ENCODE measurements around the gene SFTPB. TPM values are rescaled to one million over a fixed set of nuclear protein-coding genes. Genes with fewer than 3 reads are reported as not detected.

SFTPB gene
- polyA plus RNA-seq, 1 donor from 2014 or later = not detected

- Histone ChIP-seq H4K20me1 (ENCODE audit: insufficient read depth) (no peaks in the 10 kb centered on the region), H3K27me3 (ENCODE audit: insufficient read depth, low read depth, low read length) (no peaks in the 10 kb centered on the region), H2AFZ (ENCODE audit: low read depth, low read length) (no peak overlapping the region), H3K27ac (ENCODE audit: low read length) (no peak overlapping the region), H3K9ac (ENCODE audit: low read length) (no peak overlapping the region), H3F3A (ENCODE audit: insufficient read depth, low read length, poor library complexity, severe bottlenecking) (no peaks in the 10 kb centered on the region), H3K9me2 (ENCODE audit: insufficient read depth, low read length) (no peaks in the 10 kb centered on the region), H3K36me3 (ENCODE audit: insufficient read depth, low read length) (no peaks in the 10 kb centered on the region), H3K79me2 (replicated peaks; ENCODE audit: insufficient read depth, low read length) (no peaks in the 10 kb centered on the region), H3K4me3 (ENCODE audit: low read length) (no peak overlapping the region), H3K9me3 (ENCODE audit: low read length) (no peaks in the 10 kb centered on the region), H3K4me2 (ENCODE audit: low read length) (no peak overlapping the region)
- TF ChIP-seq TAF1 (IDR thresholded peaks at IDR 0.05; ENCODE audit: low read depth) (no peak), EZH2 (IDR thresholded peaks at IDR 0.05; ENCODE audit: borderline replicate concordance, insufficient read depth, low read length, poor library complexity, severe bottlenecking) (no peak), CTCF (IDR thresholded peaks at IDR 0.05; ENCODE audit: poor library complexity, severe bottlenecking) (no peak), POLR2AphosphoS5 (IDR thresholded peaks at IDR 0.05) (no peak), EP300 (conservative IDR thresholded peaks at IDR 0.05; ENCODE audit: poor library complexity, severe bottlenecking) (no peak), SMC3 (conservative IDR thresholded peaks at IDR 0.05; ENCODE audit: poor library complexity) (no peak), MXI1 (conservative IDR thresholded peaks at IDR 0.05; ENCODE audit: poor library complexity, severe bottlenecking) (no peak), RAD21 (conservative IDR thresholded peaks at IDR 0.05) (no peak), REST (IDR thresholded peaks at IDR 0.05; ENCODE audit: borderline replicate concordance) (no peak)
Observed at GRCh38 chr2:85712849-85713612, 45.0 kb upstream of the SFTPB start.

- Histone ChIP-seq H3K36me3 (ENCODE audit: insufficient read depth, low read length) (no peaks in the 10 kb centered on the region), H3K4me2 (ENCODE audit: low read length) (no peak overlapping the region), H3K27ac (ENCODE audit: low read length) (no peak overlapping the region), H4K20me1 (ENCODE audit: insufficient read depth) (no peaks in the 10 kb centered on the region), H3K9me3 (ENCODE audit: low read length) (no peaks in the 10 kb centered on the region), H3K79me2 (replicated peaks; ENCODE audit: insufficient read depth, low read length) (no peaks in the 10 kb centered on the region), H3K4me3 (ENCODE audit: low read length) (no peak overlapping the region), H3K27me3 (ENCODE audit: insufficient read depth, low read depth, low read length) (no peaks in the 10 kb centered on the region), H2AFZ (ENCODE audit: low read depth, low read length) (no peak overlapping the region), H3K9ac (ENCODE audit: low read length) (no peak overlapping the region), H3K9me2 (ENCODE audit: insufficient read depth, low read length) (no peaks in the 10 kb centered on the region), H3F3A (ENCODE audit: insufficient read depth, low read length, poor library complexity, severe bottlenecking) (no peaks in the 10 kb centered on the region)
- TF ChIP-seq MXI1 (conservative IDR thresholded peaks at IDR 0.05; ENCODE audit: poor library complexity, severe bottlenecking) (no peak), TAF1 (IDR thresholded peaks at IDR 0.05; ENCODE audit: low read depth) (no peak), RAD21 (conservative IDR thresholded peaks at IDR 0.05) (no peak), EP300 (conservative IDR thresholded peaks at IDR 0.05; ENCODE audit: poor library complexity, severe bottlenecking) (no peak), POLR2AphosphoS5 (IDR thresholded peaks at IDR 0.05) (no peak), SMC3 (conservative IDR thresholded peaks at IDR 0.05; ENCODE audit: poor library complexity) (no peak), EZH2 (IDR thresholded peaks at IDR 0.05; ENCODE audit: borderline replicate concordance, insufficient read depth, low read length, poor library complexity, severe bottlenecking) (no peak), CTCF (IDR thresholded peaks at IDR 0.05; ENCODE audit: poor library complexity, severe bottlenecking) (no peak), REST (IDR thresholded peaks at IDR 0.05; ENCODE audit: borderline replicate concordance) (no peak)
Observed at GRCh38 chr2:85712336-85712735, 44.3 kb upstream of the SFTPB start.
